Inferior parietal cortex (tissue), 1 donor: ENCODE measurements around the gene CORT.
"Not testable (repeated sequence)": the region's sequence is repeated elsewhere in the genome, so short reads cannot be mapped to it uniquely, and the experiment has no call there.

Source experiments
- DNase-seq: peaks from one replicate; pipeline ENCODE4 v3.0.0-alpha.2; 2016; ENCODE audit errors: extremely low spot score

Gene CORT, protein sequence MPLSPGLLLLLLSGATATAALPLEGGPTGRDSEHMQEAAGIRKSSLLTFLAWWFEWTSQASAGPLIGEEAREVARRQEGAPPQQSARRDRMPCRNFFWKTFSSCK

GRCh38 chr1:10449751-10450150 lies at the start of gene CORT:
TSS of gene CORT (plus strand) at chr1:10450031. CDS start at chr1:10450224, 193 bp downstream.
- DNase-seq: peak; percentile 40

- DNase-seq: no peak
These were observed 48.5 kb upstream of the CORT start for GRCh38 chr1:10401281-10401680.

DNA sequence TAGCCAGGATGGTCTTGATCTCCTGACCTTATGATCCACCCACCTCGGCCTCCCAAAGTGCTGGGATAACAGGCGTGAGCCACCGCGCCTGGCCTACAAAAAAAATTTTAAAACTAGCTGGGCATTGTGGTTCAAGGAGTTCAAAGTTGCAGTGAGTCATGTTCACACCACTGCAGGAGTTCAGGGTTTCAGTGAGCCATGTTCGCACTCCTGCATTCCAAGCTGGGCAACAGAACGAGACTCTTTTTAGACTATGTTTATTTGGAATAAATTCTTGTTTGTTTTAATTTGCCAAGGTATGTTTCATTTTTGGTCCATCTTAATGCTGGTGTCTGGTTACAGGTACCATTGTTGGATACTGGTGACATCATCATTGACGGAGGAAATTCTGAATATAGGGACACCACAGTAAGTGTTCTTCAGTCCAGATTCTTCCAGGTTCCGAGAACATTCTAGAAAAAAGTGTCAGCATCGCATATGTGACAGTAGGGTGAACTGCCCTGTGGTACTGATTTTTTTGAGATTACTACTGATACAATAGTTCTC lies 47.0 kb upstream of the CORT start:
- no peak for DNase-seq

GRCh38 chr1:10407201-10407600 lies 42.6 kb upstream of the CORT start:
- DNase-seq: no peak

DNA sequence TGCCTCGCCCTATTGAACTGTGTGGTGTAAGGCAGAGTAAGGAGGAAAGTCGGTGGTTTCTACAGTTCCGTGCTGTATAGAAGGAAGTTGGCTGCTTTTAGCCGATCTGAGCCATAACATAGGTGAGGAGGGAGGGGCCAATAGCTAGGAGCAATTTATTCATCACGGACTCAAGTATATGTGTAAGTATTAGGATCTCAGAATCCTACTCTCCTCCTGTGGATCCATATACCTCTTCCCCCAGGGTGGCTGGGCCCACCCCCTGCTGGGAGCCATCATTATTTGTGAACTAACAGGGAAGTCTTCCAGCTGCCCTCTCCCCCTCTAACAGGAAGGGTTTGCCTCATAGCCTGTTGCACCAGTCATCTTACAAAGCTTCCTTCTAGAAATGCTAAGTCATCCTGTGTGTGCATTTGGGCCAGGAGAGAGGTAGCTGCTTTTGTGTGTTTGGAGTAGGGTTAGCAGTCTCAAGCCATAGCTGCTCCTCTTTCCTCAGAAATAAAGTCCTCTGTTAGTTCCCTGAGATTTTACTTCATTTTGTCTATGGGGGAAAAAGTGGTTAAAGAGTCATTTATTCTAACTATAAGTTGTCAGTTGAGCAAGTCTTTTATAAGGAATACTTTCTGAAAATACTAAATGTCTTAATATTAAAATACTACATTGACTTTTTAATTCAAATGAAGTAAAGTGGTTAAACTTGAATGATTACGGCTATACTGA lies 34.5 kb upstream of the CORT start:
- peak; percentile 35 for DNase-seq

- DNase-seq: not testable (repeated sequence)
These were observed 33.9 kb upstream of the CORT start for GRCh38 chr1:10415967-10416366.

GRCh38 chr1:10418741-10419140 lies 31.1 kb upstream of the CORT start:
- DNase-seq: not testable (repeated sequence)

GRCh38 chr1:10419351-10419750 lies 30.5 kb upstream of the CORT start:
- DNase-seq: no peak

DNA sequence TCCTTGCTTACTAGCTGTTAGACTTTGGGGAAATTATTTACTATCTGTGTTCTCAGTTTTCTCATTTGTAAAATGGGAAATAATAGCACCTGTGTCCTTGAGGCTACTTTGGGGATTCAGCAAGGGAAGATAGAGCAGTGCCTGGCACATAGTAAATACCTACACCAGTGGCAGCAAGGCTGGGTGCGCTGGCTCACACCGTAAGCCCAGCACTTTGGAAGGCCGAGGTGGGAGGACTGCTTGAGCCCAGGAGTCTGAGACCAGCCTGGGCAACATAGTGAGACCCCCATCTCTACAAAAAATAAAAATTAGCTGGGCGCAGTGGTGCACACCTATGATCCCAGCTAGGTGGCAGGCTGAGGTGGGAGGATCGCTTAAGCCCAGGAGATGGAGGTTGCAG lies 28.2 kb upstream of the CORT start:
- no peak for DNase-seq

DNA sequence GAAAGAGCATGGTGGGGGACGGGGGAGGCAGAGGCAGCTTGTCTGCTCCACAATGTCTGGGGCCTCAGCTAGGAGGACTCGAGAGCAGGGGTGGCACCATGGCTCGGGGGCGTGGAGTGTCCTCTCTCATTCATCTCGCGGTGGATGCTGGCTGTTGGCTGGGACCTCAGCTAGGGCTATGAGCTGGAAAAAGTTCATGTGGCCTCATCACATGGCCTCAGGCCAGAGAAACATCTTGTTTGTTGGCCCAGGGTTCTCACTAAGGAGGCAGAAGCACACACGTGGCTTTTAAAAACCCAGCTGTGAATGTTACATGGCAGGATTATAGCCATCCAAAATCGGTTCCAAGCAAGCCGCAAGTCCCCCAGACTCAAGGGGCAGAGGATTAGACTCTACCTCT lies 25.8 kb upstream of the CORT start:
- DNase-seq: no peak

DNA sequence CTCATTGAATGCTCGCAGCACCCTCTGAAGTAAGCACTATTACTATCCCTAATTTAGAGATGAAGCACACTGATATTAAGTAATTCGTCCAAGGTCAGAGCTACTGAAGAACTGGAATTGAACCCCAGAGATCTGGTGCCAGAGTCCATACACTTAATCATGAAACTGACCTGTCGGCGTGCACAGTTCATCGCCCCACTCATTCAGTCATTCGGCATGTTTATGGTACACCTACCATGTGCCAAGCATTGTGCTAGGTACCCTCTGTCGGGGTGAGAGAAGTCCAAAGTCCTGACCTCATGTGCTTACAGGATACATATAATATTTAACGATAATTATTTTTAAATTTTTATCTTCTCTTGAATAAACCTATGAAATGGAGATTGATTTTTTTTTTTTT lies 25.2 kb upstream of the CORT start:
- no peak for DNase-seq

DNA sequence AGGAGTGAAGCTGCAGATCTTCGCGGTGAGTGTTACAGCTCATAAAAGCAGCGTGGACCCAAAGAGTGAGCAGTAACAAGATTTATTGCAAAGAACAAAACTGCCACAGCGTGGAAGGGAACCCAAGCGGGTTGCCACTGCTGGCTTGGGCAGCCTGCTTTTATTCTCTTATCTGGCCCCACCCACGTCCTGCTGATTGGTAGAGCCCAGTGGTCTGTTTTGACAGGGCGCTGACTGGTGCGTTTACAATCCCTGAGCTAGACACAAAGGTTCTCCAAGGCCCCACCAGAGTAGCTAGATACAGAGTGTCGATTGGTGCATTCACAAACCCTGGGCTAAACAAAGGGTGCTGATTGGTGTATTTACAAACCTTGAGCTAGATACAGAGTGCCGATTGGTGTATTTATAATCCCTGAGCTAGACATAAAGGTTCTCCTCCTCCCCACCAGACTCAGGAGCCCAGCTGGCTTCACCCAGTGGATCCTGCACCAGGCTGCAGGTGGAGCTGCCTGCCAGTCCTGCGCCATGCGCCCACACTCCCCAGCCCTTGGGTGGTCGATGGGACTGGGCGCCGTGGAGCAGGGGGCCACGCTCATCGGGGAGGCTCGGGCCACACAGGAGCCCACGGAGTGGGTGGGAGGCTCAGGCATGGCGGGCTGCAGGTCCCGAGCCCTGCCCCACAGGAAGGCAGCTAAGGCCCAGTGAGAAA lies 23.9 kb upstream of the CORT start:
- not testable (repeated sequence) for DNase-seq

DNA sequence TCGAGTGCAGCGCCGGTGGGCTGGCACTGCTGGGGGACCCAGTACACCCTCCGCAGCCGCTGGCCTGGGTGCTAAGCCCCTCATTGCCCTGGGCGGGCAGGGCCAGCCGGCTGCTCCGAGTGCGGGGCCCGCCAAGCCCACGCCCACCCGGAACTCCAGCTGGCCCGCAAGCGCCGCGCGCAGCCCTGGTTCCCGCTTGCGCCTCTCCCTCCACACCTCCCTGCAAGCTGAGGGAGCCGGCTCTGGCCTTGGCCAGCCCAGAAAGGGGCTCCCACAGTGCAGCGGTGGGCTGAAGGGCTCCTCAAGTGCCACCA lies 23.3 kb upstream of the CORT start:
- not testable (repeated sequence) for DNase-seq

DNA sequence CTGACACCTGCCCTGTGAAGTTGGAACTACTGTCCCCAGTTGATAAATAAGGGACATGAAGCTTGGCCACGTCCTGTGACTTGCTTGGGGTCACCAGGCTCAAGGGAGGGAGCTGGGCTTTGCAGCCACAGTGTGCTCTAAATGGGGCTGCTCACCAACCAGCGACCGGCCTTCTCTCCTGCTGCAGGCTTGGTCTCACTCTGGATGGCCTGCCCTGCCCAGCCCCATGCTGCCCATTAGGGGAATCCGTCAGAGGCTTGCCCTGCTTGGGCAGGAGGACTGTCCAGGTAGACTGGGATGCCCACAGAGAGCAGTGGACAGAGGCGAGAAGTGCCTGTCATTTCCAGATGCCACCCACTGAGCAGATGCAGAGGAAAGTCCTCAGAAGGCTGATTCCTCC lies 20.8 kb upstream of the CORT start:
- no peak for DNase-seq

- peak; percentile 47 for DNase-seq
These were observed 20.0 kb upstream of the CORT start for GRCh38 chr1:10429868-10430215.

DNA sequence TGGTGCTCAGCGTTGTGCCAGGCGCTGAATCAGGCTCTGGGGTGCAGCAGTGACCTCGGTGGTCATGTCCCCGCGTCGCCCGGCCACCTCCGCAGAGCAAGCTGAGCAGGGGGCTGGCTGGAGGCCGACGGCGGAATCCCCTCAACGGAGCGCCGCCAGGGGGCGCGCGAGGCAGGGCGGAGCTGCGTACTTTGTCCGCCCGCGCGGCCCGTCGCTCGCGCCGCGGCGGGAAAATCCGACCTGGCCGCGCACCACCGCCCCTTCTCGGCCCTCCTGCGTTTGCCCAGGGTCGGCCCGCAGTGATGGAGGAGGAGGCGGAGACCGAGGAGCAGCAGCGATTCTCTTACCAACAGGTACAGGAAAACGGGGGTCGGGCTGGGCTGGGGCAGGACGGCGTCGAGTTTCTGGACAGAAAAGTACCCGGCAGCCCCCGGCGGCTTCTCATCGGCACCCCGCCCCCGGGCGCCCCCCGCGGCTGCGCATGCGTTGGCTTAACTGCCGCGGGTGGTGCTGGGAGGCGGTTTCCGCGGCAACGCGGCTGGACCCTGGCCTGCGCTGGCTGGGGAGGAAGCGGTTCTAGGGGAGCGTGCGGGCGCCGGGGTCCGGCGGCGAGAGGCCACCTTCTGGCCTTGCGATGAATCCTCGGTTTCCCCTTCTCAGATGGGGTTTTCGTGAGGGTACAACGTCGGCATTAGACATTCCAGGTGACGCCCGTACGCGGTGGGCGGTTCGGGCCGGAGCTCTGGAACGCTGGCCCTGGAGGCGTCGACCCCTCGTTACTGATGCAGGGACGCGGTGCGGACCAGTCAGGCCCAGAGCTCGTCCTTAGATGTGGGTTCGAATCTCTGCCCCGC lies 19.4 kb upstream of the CORT start, which contains the start of gene CENPS:
Gene CENPS, plus strand, starts transcription at position 218 of the 854 bp plus-strand sequence. Its CDS starts 85 bp downstream, at position 303.
- peak; percentile 89 for DNase-seq

GRCh38 chr1:10431070-10431730 lies 18.6 kb upstream of the CORT start:
- DNase-seq: no peak

DNA sequence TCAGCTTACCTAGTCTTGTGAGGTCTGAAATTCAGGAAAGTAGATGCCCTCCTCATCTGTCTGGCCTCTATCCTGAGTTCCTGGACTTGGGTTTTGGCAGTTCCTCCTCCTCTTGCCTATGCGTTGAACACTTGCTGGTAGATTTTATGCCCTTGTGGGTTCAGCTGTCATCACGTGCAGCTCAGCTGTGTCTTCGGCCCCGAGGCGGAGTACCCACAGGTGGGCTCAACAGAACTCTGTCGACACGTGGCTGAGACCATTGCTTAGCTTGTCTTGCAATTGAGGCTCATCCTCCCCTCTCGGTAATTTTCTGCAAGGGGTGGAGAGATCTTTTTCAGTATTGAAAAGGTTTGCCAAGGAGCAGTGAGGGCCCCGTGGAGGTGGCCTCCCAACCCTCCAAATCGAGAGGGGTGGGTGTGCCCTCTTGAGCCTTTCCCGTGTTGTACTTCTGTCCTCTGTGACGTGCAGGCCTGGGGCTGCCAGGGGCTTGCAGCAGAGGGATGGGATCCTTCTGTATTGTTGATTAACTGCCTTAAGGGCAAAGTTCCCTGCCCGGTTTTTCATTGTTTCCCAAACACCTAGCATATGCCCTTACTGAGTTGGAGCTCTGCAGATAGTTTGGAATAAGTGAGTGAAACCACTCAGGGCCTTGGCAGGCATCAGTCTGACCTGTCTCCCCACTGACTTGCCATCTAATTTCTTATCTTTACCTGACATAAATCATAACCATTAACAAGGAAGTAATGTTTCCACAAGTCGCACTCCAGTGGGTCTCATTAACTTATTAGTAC lies 16.7 kb upstream of the CORT start:
- no peak for DNase-seq

- no peak for DNase-seq
These were observed 16.0 kb upstream of the CORT start for GRCh38 chr1:10433790-10434189.

DNA sequence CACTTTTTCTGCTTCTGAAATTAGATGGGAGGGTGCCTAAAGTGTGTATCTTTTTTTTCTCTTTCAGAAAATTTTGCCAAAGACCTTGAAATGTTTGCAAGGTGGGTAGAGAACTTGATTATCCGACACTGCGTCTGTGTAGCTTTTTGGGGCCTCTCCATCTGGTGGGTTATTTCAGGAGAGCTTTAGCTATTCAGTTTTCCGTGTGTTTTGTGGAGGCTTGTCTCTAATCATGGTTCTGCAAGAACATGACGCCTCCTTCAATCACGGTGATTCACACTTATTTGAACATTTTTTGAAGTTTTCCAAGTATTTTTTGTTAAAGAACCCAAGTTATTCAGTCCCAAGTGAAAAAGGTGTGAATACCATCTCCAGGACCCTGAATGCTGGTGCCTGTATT lies 15.2 kb upstream of the CORT start:
- DNase-seq: no peak

- no peak for DNase-seq
These were observed 12.8 kb upstream of the CORT start for GRCh38 chr1:10437052-10437451.
